Mucosa of descending colon (tissue), 3 donors: ENCODE results near the gene F5. TPM values are rescaled to one million over a fixed set of nuclear protein-coding genes. Genes with fewer than 3 reads are reported as not detected.

Experiments
- ATAC-seq: fragments of 200-7000 bp; cut with Tn5 transposase; one replicate; pipeline ENCODE4 v1.9.1; 2020; ENCODE audit warnings: mild to moderate bottlenecking, moderate library complexity
- DNase-seq, 3 donors: peaks; one replicate each; pipeline ENCODE4 v3.0.0-alpha.2; 2020
- H3K36me3 ChIP-seq: fragments of 200-600 bp; one replicate; pipeline ENCODE4 v1.8.0; 2021; ENCODE audit warnings: low read depth, mild to moderate bottlenecking
- H3K4me1 ChIP-seq: fragments of 200-600 bp; one replicate; pipeline ENCODE4 v1.8.0; 2021; ENCODE audit warnings: low read depth, mild to moderate bottlenecking
- H3K4me3 ChIP-seq: fragments of 200-600 bp; one replicate; pipeline ENCODE4 v1.8.0; 2021; ENCODE audit warnings: mild to moderate bottlenecking
- H3K9me3 ChIP-seq: fragments of 200-600 bp; one replicate; pipeline ENCODE4 v1.8.0; 2021; ENCODE audit warnings: mild to moderate bottlenecking
- CTCF ChIP-seq: fragments of 200-600 bp; IDR thresholded peaks from one replicate; pipeline ENCODE4 v1.8.0; 2022; ENCODE audit warnings: antibody characterized with exemption, mild to moderate bottlenecking
- intact Hi-C, 2 donors: fragments of 100-400 bp; cut with DNase I in 1 of 2; cut with micrococcal nuclease in 1 of 2; formaldehyde crosslinking; loops; one replicate each; pipeline versions ENCODE4 v1.11.0 to v1.11.1; 2022; cut with DNase I, micrococcal nuclease
- total RNA-seq, 3 donors: library from RNA; stranded (reverse); fragmentation: NEBNext Ultra II Directional in 2 of 3; extraction: Animal tissue kit (Norgen Biotek cat#: 25700) in 2 of 3; gene quantifications; one replicate each; pipeline versions ENCODE4 v1.2.1 to v1.2.4, GENCODE V29; 2021 to 2023
- donor health status: DM: no; HTN: no; CAD: no; lungs with moderate emphysema.
- donor health status: DM: no; HTN: no; CAD: no.
- donor health status: DM: no; HTN: yes; CAD: no.

The F5 gene
- total RNA-seq, 3 donors from 2014 or later: 0.44 to 2.5 (median 0.69) TPM

GRCh38 chr1:169494343-169494742, 91.9 kb downstream of the F5 start:
- DNase-seq (no peak), ATAC-seq (no peak)
- intact Hi-C loops: no loop called here
- Histone ChIP-seq H3K4me3 (no peak overlapping the region), H3K36me3 (no peaks in the 10 kb centered on the region), H3K4me1 (no peaks in the 10 kb centered on the region), H3K9me3 (no peaks in the 10 kb centered on the region)
- TF ChIP-seq CTCF: no peak

GRCh38 chr1:169493251-169493650, 93.0 kb downstream of the F5 start:
- DNase-seq: no peak
- ATAC-seq: no peak
- Histone ChIP-seq H3K9me3 (no peaks in the 10 kb centered on the region), H3K4me3 (no peak overlapping the region), H3K36me3 (no peaks in the 10 kb centered on the region), H3K4me1 (no peaks in the 10 kb centered on the region)
- intact Hi-C loops: no loop called here
- no peak for TF ChIP-seq CTCF

GRCh38 chr1:169491845-169492281, 94.4 kb downstream of the F5 start:
- no peaks in the 10 kb centered on the region for H3K9me3 ChIP-seq
- no peaks in the 10 kb centered on the region for H3K36me3 ChIP-seq
- intact Hi-C loops: no loop called here
- no peak for TF ChIP-seq CTCF
- peaks cover 6% of the 10 kb centered on the region for H3K4me1 ChIP-seq
- no peak for ATAC-seq
- no peak overlapping the region for H3K4me3 ChIP-seq
- DNase-seq: no peak

- Histone ChIP-seq H3K4me1 (peaks cover 24% of the 10 kb centered on the region), H3K36me3 (no peaks in the 10 kb centered on the region), H3K4me3 (no peak overlapping the region), H3K9me3 (no peaks in the 10 kb centered on the region)
- DNase-seq: no peak
- ATAC-seq: no peak
- intact Hi-C loops: no loop called here
- TF ChIP-seq CTCF: no peak
Observed at GRCh38 chr1:169488157-169488556, 98.1 kb downstream of the F5 start.

- H3K36me3 ChIP-seq: no peaks in the 10 kb centered on the region
- no peak overlapping the region for H3K4me3 ChIP-seq
- intact Hi-C loops: no loop called here
- ATAC-seq (no peak), DNase-seq (no peak)
- peaks cover 25% of the 10 kb centered on the region for H3K4me1 ChIP-seq
- no peak for TF ChIP-seq CTCF
- no peaks in the 10 kb centered on the region for H3K9me3 ChIP-seq
Observed at GRCh38 chr1:169487561-169487960, 98.7 kb downstream of the F5 start.

GRCh38 chr1:169487133-169487532, 99.1 kb downstream of the F5 start:
- Histone ChIP-seq H3K4me3 (no peak overlapping the region), H3K36me3 (no peaks in the 10 kb centered on the region), H3K4me1 (peaks cover 25% of the 10 kb centered on the region), H3K9me3 (no peaks in the 10 kb centered on the region)
- ATAC-seq (no peak), DNase-seq (no peak)
- intact Hi-C loops: no loop called here
- TF ChIP-seq CTCF: no peak
